GM21447 (cell line): ENCODE data around the gene ZNF17.

Source experiments
- ATAC-seq: cut with Tn5 transposase; IDR thresholded peaks from one replicate; pipeline ENCODE4 v1.9.1; 2021; ENCODE audit not compliant: unreplicated experiment

ZNF17 gene

GRCh38 chr19:57421037-57421436, 10.1 kb downstream of the ZNF17 start:
- ATAC-seq: no peak

- ATAC-seq: peak; percentile 11
Observed at GRCh38 chr19:57434386-57435061, 23.6 kb downstream of the ZNF17 start.

DNA sequence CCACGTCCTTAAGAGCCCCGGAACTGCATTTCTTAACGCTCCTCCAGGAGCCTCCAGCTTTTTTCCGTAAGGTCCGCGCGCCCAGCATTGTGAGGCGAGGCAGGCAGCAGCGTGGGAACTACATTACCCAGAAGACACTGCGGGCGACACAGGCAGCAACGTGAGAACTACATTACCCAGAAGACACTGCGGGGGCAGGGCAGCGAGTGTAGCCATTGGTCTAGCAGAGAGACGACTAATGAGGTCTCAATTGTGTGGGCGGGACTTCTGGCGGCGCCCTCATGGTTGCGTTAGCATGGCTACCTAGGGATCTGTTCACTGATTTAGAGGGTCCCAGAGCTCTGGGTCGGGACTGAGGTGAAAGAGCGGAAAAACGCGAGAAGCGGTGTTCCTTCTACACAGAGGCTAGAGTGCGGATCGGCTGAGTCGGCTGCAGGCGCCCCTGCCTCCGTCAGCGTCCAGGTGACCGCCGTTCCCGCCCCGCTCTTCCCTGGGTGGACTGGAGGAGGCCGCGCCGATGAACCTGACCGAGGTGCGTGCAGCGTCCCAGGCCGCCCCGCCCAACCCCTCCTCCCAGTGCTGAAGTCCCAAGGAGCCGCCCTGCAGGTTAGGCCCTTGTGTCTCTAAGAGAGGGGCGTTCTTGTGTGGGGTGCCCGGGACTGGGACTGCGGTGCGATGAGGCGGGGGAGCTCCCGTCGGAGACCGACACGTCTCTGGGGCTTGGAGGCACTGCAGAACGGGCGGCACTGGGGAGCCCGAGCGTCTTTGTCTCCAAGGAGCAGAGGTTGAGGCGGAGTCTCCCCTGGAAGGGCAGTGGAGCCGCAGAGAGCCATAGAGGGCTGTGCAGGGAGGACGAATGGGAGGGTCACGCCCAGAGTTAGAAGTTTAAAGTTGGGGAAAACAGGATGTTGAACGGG, 24.4 kb downstream of the ZNF17 start, which contains the start of gene ZNF749:
TSS of gene ZNF749 (plus strand) at position 264 of the 917 bp plus-strand sequence. CDS start at position 518, 254 bp downstream.
- ATAC-seq: peak; percentile 92

DNA sequence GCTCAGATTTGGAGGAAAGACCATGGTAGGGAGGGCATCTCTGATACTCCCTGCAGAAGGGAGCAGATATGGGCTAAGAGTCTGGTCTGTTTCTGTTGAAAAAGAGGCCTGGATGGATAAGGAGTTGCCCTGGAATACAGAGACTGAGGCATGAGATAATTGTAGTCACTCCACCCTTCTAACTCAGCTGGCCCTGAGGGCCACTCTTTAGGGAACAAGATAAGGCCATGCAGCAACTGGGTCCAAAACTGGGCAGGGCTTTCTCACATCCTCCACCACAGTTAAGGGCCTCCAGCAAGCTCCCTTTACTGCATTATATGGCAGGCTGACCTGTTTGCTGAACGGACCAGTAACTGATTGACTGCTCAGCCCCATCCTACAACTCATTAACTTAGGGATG, 25.5 kb downstream of the ZNF17 start:
- no peak for ATAC-seq

DNA sequence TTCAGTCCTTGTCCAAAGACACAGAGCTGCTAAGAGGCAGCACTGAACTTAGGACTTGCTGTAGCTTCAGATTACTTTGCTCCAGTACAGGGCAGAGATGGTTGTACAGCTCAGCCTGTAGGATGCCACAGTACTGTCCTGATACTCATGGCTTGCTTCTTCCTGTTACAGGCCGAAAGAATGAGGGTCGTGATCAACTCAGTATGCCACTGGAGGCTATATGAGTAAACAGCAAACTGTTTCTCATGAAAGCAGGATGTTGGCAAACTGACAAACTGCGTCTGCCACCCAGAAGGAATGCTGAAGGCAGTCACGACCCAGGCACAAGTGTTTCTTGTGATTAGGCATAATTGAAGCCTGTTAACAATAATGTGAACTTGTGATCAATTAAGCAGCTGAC, 27.0 kb downstream of the ZNF17 start:
- ATAC-seq: no peak

DNA sequence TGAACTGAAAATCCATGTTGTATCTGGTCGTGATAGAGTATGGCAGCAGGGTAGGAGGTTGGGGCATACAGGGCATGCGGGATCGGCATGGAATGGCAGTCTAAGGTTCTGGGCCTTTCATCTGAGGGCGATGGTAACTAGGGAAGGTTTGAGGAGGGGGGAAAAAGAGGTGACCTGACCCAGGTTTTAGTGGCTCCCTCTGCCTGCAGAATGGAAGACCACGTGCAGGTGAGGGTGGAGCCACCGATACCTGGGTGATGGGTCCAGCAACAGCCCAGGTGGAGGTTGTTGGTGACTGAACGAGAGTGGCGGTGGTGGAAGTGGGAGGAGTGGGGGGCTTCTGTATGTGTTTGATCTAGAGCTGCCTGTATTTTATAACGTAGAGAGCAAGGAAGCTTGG, 28.0 kb downstream of the ZNF17 start:
- no peak for ATAC-seq

- no peak for ATAC-seq
Observed at GRCh38 chr19:57441979-57442752, 31.2 kb downstream of the ZNF17 start.

DNA sequence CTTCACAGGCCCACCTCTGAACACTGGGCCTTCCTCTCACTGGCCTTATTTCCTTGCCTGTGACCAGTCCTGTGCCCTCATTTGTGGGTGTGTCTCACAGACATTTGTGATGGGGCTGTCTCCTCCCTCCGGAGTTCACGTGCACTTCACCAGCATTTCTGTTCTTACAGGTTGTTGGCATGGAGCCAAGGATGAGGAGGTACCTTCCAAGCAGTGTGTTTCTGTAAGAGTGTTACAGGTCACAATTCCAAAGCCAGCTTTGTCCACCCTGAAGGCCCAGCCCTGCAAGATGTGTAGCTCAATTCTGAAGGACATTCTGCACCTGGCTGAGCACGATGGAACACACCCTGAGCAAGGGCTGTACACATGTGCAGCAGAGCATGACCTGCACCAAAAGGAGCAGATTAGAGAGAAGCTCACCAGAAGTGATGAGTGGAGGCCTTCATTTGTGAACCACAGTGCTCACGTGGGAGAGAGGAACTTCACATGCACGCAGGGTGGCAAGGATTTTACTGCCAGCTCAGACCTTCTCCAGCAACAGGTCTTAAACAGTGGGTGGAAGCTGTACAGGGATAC, 32.2 kb downstream of the ZNF17 start:
- no peak for ATAC-seq

- ATAC-seq: no peak
Observed at GRCh38 chr19:57452307-57452706, 41.3 kb downstream of the ZNF17 start.

DNA sequence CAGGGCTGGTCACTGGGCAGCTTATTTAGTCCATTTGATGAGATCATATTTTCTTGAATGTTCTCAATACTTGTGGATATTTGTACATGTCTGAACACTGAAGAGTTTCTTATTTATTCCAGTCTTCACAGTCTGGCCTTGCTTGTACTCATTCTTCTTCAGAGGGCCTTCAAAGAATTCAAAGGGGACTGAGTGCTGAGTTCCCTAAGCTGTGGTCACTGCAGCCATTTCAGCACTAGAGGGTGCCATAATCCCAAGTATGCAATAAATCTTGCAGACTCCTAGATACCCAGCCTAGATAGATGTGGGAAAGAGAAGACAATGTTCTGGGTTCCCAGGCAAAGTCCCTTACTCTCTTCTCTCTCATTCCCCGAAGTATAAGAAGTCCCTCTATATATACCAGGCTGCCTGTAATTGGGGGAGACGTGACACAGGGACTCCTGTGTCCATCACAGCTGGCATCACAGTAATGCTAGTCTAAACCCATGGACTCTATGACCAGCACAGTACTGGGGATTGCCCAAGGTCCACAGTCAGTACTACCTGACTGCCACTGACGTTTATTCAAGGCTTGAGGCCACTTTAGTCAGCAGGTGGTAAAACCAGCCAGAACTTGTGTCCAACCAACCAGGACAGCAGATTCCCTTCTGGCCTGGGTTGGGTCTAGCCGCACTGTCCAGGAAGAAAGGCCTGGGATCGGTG, 54.9 kb downstream of the ZNF17 start:
- ATAC-seq: no peak

DNA sequence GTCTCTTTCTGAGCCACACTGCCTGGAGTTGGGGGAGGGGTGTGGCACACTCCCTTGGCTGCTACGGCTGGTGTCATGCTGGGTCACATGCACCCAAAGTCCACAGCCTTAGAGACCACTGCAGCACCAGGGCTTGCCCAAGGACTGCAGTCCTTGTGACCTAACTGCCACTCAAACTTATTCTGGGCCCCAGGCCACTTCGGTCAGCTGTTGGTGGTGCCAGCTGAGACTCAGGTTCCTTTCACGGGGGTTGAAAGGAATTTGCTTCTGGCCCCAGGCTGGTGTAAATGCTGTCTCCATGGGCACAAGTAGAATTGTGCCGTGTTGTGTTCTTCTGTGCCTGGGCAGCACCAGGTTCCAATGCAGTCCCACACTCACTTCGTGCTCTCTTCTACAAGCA, 55.5 kb downstream of the ZNF17 start:
- ATAC-seq: no peak
